PC-9 (cell line): Measurements from ENCODE around the gene CYFIP1. TPM values are rescaled to one million over a fixed set of nuclear protein-coding genes. Genes with fewer than 3 reads are reported as not detected.

Experiments
- BruUV-seq: library from RNA; stranded (reverse); fragments of 400-500 nt; replicated peaks from 2 replicates; lab custom pipeline; 2021; lab: Mats Ljungman, UMichigan
- CTCF ChIA-PET: fragments of 300-600 bp; sonication (Branson Sonifier 250); formaldehyde crosslinking; loops from one replicate; lab custom pipeline; 2022; ENCODE audit warnings: antibody characterized with exemption; lab: Charles Lee
- POLR2A ChIA-PET: fragments of 300-600 bp; sonication (Branson Sonifier 250); formaldehyde crosslinking; loops from one replicate; lab custom pipeline; 2022; ENCODE audit warnings: antibody characterized with exemption; ENCODE audit not compliant: unreplicated experiment; lab: Charles Lee
- DNase-seq, 2 experiments: peaks; one replicate each; pipeline versions ENCODE4 v3.0.0 to v3.0.0-alpha.2; 2015 to 2022; ENCODE audit warnings: mixed read lengths in 1 of 2
- H2AFZ ChIP-seq: fragments of 200-600 bp; sonication (generic); 2 replicates; pipeline ENCODE4 v1.8.1; 2017; ENCODE audit warnings: antibody characterized with exemption
- H3F3A ChIP-seq: fragments of 200-600 bp; sonication (generic); 2 replicates; pipeline ENCODE4 v1.8.1; 2017; ENCODE audit warnings: antibody characterized with exemption, mild to moderate bottlenecking, low read depth; ENCODE audit not compliant: insufficient read depth
- H3K27ac ChIP-seq: fragments of 200-600 bp; sonication (generic); 2 replicates; pipeline ENCODE4 v1.6.1; 2016; ENCODE audit warnings: mixed run types
- H3K27me3 ChIP-seq: fragments of 200-600 bp; sonication (generic); 2 replicates; pipeline ENCODE4 v1.6.1; 2016; ENCODE audit warnings: low read depth, mixed run types; ENCODE audit not compliant: insufficient read depth
- H3K36me3 ChIP-seq: fragments of 200-600 bp; sonication (generic); 2 replicates; pipeline ENCODE4 v1.6.1; 2016; ENCODE audit warnings: low read depth, mixed run types
- H3K4me1 ChIP-seq: fragments of 200-600 bp; sonication (generic); replicated peaks from 2 replicates; pipeline ENCODE4 v1.6.1; 2016; ENCODE audit warnings: mixed run types; ENCODE audit not compliant: insufficient read depth
- H3K4me2 ChIP-seq: fragments of 200-600 bp; sonication (generic); 2 replicates; pipeline ENCODE4 v1.6.1; 2017; ENCODE audit warnings: mixed run types
- H3K4me3 ChIP-seq: fragments of 200-600 bp; sonication (generic); 2 replicates; pipeline ENCODE4 v1.6.1; 2016; ENCODE audit warnings: mixed run types
- H3K79me2 ChIP-seq: fragments of 200-600 bp; sonication (generic); 2 replicates; pipeline ENCODE4 v1.6.1; 2017; ENCODE audit warnings: low read depth, mixed run types
- H3K9me2 ChIP-seq: fragments of 200-600 bp; sonication (generic); 2 replicates; pipeline ENCODE4 v1.8.1; 2017; ENCODE audit warnings: mild to moderate bottlenecking; ENCODE audit not compliant: insufficient read depth
- H3K9me3 ChIP-seq: fragments of 200-600 bp; sonication (generic); 2 replicates; pipeline ENCODE4 v1.8.1; 2016; ENCODE audit warnings: low read depth; ENCODE audit not compliant: insufficient read depth
- H4K20me1 ChIP-seq: fragments of 200-600 bp; sonication (generic); 2 replicates; pipeline ENCODE4 v1.8.1; 2017; ENCODE audit not compliant: insufficient read depth
- EZH2 ChIP-seq: fragments of 200-600 bp; sonication (generic); IDR thresholded peaks from 2 replicates; pipeline ENCODE4 v1.8.0; 2017; ENCODE audit warnings: antibody characterized with exemption, low read depth
- intact Hi-C: fragments of 100-400 bp; cut with micrococcal nuclease; formaldehyde crosslinking; loops from one replicate; pipeline ENCODE4 v1.10.0; 2022; ENCODE audit not compliant: unreplicated experiment
- total RNA-seq: library from RNA; stranded (reverse); gene quantifications from 2 replicates; pipeline ENCODE4 v1.2.3, GENCODE V29; 2021
- TF ChIP-seq, protein P1 (sequence below): fragments of 200-600 bp; sonication (generic); conservative IDR thresholded peaks from 2 replicates; pipeline ENCODE4 v1.6.1; 2017; ENCODE audit warnings: mixed run types, antibody characterized with exemption, mild to moderate bottlenecking, moderate library complexity

Gene CYFIP1
- total RNA-seq, 1 experiment from 2014 or later, result 114 TPM

DNA sequence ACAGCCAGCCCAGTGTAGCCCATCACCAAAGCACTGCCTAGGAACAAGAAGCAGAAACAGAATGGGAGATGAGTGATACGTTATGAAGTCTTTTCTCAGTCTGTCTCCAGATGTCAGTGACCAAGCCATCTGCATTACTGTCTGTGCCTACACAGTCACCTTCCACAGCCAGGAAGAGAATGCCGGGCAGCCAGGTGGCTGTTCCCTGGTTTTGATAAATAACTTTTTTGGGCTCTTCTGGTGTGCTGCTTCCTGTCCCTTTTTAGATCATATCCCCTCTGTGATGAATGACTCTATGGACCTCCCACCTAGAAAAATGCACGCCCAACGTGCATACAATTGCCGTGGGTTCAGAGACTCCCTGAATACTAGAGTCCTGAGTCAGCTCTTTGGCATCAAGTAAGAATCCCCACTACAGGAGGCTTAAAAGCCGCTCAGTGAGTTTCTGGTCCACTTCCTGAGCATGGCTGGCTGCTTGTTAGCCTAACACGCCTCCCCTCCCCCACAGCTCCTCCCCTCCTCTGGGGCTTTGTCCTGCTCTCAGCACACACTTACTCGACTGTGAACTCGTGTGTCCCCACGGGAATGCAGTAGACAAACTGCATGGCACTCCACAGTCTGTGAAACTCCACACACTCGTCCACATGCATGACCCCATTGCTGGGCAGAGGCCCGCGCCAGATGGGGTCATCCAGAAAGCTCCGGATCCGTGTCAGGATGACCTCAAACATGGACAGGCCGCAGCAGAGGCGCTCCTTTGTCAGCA is 107.0 kb downstream of the CYFIP1 start:
- intact Hi-C loops, result no loop called here
- H3K36me3 ChIP-seq, result no peaks in the 10 kb centered on the region
- TF ChIP-seq, protein P1, sequence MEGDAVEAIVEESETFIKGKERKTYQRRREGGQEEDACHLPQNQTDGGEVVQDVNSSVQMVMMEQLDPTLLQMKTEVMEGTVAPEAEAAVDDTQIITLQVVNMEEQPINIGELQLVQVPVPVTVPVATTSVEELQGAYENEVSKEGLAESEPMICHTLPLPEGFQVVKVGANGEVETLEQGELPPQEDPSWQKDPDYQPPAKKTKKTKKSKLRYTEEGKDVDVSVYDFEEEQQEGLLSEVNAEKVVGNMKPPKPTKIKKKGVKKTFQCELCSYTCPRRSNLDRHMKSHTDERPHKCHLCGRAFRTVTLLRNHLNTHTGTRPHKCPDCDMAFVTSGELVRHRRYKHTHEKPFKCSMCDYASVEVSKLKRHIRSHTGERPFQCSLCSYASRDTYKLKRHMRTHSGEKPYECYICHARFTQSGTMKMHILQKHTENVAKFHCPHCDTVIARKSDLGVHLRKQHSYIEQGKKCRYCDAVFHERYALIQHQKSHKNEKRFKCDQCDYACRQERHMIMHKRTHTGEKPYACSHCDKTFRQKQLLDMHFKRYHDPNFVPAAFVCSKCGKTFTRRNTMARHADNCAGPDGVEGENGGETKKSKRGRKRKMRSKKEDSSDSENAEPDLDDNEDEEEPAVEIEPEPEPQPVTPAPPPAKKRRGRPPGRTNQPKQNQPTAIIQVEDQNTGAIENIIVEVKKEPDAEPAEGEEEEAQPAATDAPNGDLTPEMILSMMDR, result no peak
- TF ChIP-seq EZH2, result no peak

DNA sequence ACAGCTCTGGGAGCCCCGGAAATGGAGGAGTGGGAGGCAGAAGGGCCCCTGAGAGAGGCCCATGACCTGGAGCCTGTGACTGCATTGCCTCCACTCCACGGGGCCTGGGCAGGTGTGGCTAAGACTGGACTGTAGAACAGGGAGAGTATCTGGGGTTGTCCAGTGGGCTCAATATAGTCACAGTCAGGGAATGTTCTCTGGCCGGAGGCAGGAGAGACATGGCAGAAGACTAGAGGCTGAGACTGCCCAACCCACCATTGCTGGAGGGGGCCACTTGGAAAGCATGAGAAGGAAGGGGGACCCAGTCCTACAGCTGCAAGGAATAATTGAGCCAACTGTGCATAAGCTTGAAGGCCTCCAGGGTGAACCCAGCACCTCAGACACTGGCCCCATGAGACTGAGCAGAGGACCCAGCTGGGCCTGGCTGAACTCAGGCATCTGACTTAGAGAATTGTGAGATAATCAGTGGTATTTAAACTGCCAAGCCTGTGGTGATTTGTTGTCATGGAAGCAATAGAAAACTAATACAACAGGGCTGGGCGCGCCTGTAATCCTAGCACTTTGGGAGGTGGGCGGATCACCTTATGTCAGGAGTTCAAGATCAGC is 108.6 kb downstream of the CYFIP1 start:
- no peaks in the 10 kb centered on the region for H3F3A ChIP-seq
- no peaks in the 10 kb centered on the region; the same call in none of the 2 replicates for H4K20me1 ChIP-seq
- H3K4me1 ChIP-seq, result no peaks in the 10 kb centered on the region
- H3K4me3 ChIP-seq, result no peak overlapping the region
- BruUV-seq, result no TSS peak
- H3K79me2 ChIP-seq, result no peaks in the 10 kb centered on the region
- H3K27ac ChIP-seq, result no peak overlapping the region
- ChIA-PET CTCF (no interaction called here), POLR2A (no interaction called here)
- TF ChIP-seq, protein P1, result no peak
- TF ChIP-seq EZH2, result no peak
- intact Hi-C loops, result no loop called here
- no peaks in the 10 kb centered on the region for H3K9me3 ChIP-seq
- H3K4me2 ChIP-seq, result no peak overlapping the region
- H3K27me3 ChIP-seq, result no peaks in the 10 kb centered on the region
- no peaks in the 10 kb centered on the region for H3K9me2 ChIP-seq
- DNase-seq, result no peak
- H2AFZ ChIP-seq, result no peak overlapping the region
- peaks cover 7% of the 10 kb centered on the region; the same call in 1 of the 2 replicates for H3K36me3 ChIP-seq

More for the DNA sequence above, 107.0 kb downstream of the CYFIP1 start:
- H2AFZ ChIP-seq, result no peak overlapping the region
- DNase-seq, result no peak
- H4K20me1 ChIP-seq, result no peaks in the 10 kb centered on the region; the same call in 1 of the 2 replicates
- no peaks in the 10 kb centered on the region for H3K4me1 ChIP-seq
- no peak overlapping the region for H3K4me2 ChIP-seq
- H3K27ac ChIP-seq, result no peak overlapping the region
- H3K4me3 ChIP-seq, result no peak overlapping the region
- ChIA-PET POLR2A (no interaction called here), CTCF (no interaction called here)
- no peaks in the 10 kb centered on the region for H3K9me2 ChIP-seq
- no peaks in the 10 kb centered on the region for H3K27me3 ChIP-seq
- BruUV-seq, result no TSS peak
- H3K9me3 ChIP-seq, result no peaks in the 10 kb centered on the region
- H3K79me2 ChIP-seq, result no peaks in the 10 kb centered on the region
- H3F3A ChIP-seq, result no peaks in the 10 kb centered on the region

DNA sequence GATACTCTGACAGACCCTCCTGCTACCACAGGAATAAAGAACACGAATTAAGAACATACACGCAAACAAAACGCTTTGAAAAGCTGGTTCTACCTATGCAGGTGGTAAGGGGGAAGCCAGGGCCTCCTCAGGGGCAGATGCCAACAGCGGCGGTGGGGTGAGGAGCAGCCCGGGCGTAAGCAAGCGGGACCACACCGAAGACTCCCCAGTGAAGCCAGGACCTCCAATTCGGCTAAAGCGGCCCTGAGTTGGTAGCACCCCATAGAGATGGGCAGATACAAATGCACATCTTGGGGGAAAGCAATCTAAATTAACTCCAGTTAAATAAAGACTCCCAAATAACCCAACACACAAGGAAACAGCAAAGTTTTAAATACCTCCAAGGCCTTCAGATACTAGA is 109.3 kb downstream of the CYFIP1 start:
- no peak for DNase-seq
- BruUV-seq, result no TSS peak

More for the DNA sequence above, 109.3 kb downstream of the CYFIP1 start:
- H3K27ac ChIP-seq, result no peak overlapping the region
- CTCF ChIA-PET, result no interaction called here
- no peaks in the 10 kb centered on the region for H3K9me2 ChIP-seq
- H3K79me2 ChIP-seq, result no peaks in the 10 kb centered on the region
- H4K20me1 ChIP-seq, result no peaks in the 10 kb centered on the region; the same call in none of the 2 replicates
- H3K27me3 ChIP-seq, result no peaks in the 10 kb centered on the region
- H3K4me2 ChIP-seq, result no peak overlapping the region
- no peaks in the 10 kb centered on the region for H3F3A ChIP-seq
- TF ChIP-seq EZH2, result no peak
- TF ChIP-seq, protein P1, result no peak
- H3K36me3 ChIP-seq, result peaks cover 7% of the 10 kb centered on the region; the same call in 1 of the 2 replicates
- H3K9me3 ChIP-seq, result no peaks in the 10 kb centered on the region
- no peak overlapping the region for H3K4me3 ChIP-seq
- intact Hi-C loops, result no loop called here
- no peak overlapping the region for H2AFZ ChIP-seq
- POLR2A ChIA-PET, result no interaction called here
- no peaks in the 10 kb centered on the region for H3K4me1 ChIP-seq
